GM12892 (cell line): ENCODE data around the gene CRTC1.

ENCODE experiments used
- POLR2A ChIP-seq: IDR thresholded peaks from 2 replicates; pipeline ENCODE4 v1.6.1; 2011; ENCODE audit warnings: low read depth, low read length, control low read depth
- POLR2AphosphoS5 ChIP-seq: IDR thresholded peaks from 2 replicates; pipeline ENCODE4 v1.6.1; 2011; ENCODE audit warnings: low read depth, low read length, control low read depth

DNA sequence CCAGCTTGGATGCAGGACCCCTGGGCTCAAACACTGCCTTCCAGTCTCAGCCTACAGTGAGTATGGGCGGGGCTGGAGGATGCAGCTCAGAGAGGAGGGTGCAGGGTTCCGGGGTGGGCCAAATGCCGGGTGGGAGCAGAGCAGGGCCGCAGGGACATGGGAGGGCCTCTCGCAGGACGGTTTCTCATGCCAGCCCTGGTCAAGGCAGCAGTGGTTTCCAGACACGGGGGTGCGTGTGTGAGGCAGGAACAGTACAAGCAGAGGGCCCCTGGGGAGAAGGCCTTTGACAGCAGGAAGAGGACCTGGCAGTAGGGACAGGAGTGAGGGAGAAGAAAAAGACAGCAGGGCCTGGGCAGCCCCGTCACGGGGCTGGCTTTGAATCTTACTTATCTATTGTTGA, 34.1 kb downstream of the CRTC1 start:
- TF ChIP-seq POLR2AphosphoS5, result no peak
- TF ChIP-seq POLR2A, result no peak
